A549 (cell line): ENCODE data around the gene GMDS. TPM values are rescaled to one million over a fixed set of nuclear protein-coding genes. Genes with fewer than 3 reads are reported as not detected.

Experiments
- ATAC-seq, 2 experiments: fragments of 200-7000 bp in 1 of 2; fragments of >200 bp in 1 of 2; cut with Nextera tagmentation in 1 of 2; cut with Tn5 transposase in 1 of 2; 3 replicates each; pipeline versions ENCODE4 v1.8.0 to v1.9.1; 2018 to 2020; ENCODE audit warnings: mild to moderate bottlenecking in 1 of 2, moderate library complexity in 1 of 2
- CTCF ChIA-PET: fragments of 300-600 bp; sonication (Branson Sonifier 250); formaldehyde crosslinking; extraction: SDS; loops from one replicate; lab custom pipeline; 2021; ENCODE audit warnings: antibody characterized with exemption, inconsistent platforms; lab: Yijun Ruan, JAX
- POLR2A ChIA-PET: fragments of 350-600 bp; formaldehyde crosslinking; extraction: SDS; loops from one replicate; lab custom pipeline; 2021; ENCODE audit warnings: antibody characterized with exemption, inconsistent platforms; lab: Yijun Ruan, JAX
- DNase-seq, 2 experiments: peaks; one replicate each; pipeline versions ENCODE4 v3.0.0 to v3.0.0-alpha.2; 2011 to 2016; ENCODE audit warnings: low read depth in 1 of 2, low spot score in 1 of 2
- FAIRE-seq: peaks from 2 replicates; lab custom pipeline; 2011; peaks lifted over from hg19 to GRCh38; lab: Jason Lieb, UNC
- H3K27ac ChIP-seq, 2 experiments: fragments of >200 bp; sonication (Bioruptor Twin); formaldehyde crosslinking; 3 replicates each; pipeline ENCODE4 v1.5.1; 2016 to 2017
- H3K4me1 ChIP-seq: fragments of >200 bp; sonication (Bioruptor Twin); formaldehyde crosslinking; 3 replicates; pipeline ENCODE4 v1.6.1; 2016
- H3K4me2 ChIP-seq: fragments of >200 bp; sonication (Bioruptor Twin); formaldehyde crosslinking; 3 replicates; pipeline ENCODE4 v1.6.1; 2016
- H3K4me3 ChIP-seq: fragments of >200 bp; sonication (Bioruptor Twin); formaldehyde crosslinking; 3 replicates; pipeline ENCODE4 v1.5.1; 2016
- H3K9me3 ChIP-seq: fragments of >200 bp; sonication (Bioruptor Twin); formaldehyde crosslinking; 3 replicates; pipeline ENCODE4 v1.6.1; 2016
- ATOH8 ChIP-seq: fragments of 250-450 bp; sonication (Bioruptor Pico); IDR thresholded peaks from 2 replicates; pipeline ENCODE4 v1.5.0; 2020; ENCODE audit warnings: low read depth, mild to moderate bottlenecking, moderate library complexity
- BHLHE40 ChIP-seq: IDR thresholded peaks from 2 replicates; pipeline ENCODE4 v1.6.1; 2012; ENCODE audit warnings: low read depth, low read length, inconsistent platforms
- CBX8 ChIP-seq: fragments of 200-600 bp; sonication (generic); IDR thresholded peaks from 2 replicates; pipeline ENCODE4 v1.6.1; 2016
- CEBPB ChIP-seq, 2 experiments: fragments of >200 bp in 1 of 2; sonication (Bioruptor Twin) in 1 of 2; formaldehyde crosslinking in 1 of 2; IDR thresholded peaks; 2 replicates each; pipeline ENCODE4 v1.6.1; 2012 to 2016
- CHD4 ChIP-seq: fragments of 200-600 bp; sonication (generic); IDR thresholded peaks from 2 replicates; pipeline ENCODE4 v1.6.1; 2016; ENCODE audit warnings: antibody characterized with exemption, mild to moderate bottlenecking, borderline replicate concordance
- CTCF ChIP-seq: fragments of >200 bp; sonication (Bioruptor Twin); formaldehyde crosslinking; IDR thresholded peaks from 3 replicates; pipeline ENCODE4 v1.5.1; 2016
- ELK1 ChIP-seq: fragments of 150-350 bp; IDR thresholded peaks from 2 replicates; pipeline ENCODE4 v1.6.1; 2014; ENCODE audit warnings: low read depth, mild to moderate bottlenecking, low read length
- FOSB ChIP-seq: fragments of 250-450 bp; sonication (Bioruptor Pico); IDR thresholded peaks from 2 replicates; pipeline ENCODE4 v1.5.0; 2020; ENCODE audit warnings: mild to moderate bottlenecking, moderate library complexity
- FOSL2 ChIP-seq, 2 experiments: fragments of 450-650 bp in 1 of 2; fragments of >200 bp in 1 of 2; sonication (Bioruptor Twin) in 1 of 2; formaldehyde crosslinking; IDR thresholded peaks; 2 replicates each; pipeline versions ENCODE4 v1.5.0 to v1.6.1; 2016 to 2020; ENCODE audit warnings: mild to moderate bottlenecking in 1 of 2, moderate library complexity in 1 of 2
- FOXS1 ChIP-seq: fragments of 250-450 bp; sonication (Bioruptor Pico); IDR thresholded peaks from 2 replicates; pipeline ENCODE4 v1.5.0; 2020; ENCODE audit warnings: mild to moderate bottlenecking, moderate library complexity
- GATA3 ChIP-seq: IDR thresholded peaks from 2 replicates; pipeline ENCODE4 v1.6.1; 2012; ENCODE audit warnings: borderline replicate concordance
- HDAC2 ChIP-seq: fragments of 200-600 bp; sonication (generic); IDR thresholded peaks from 2 replicates; pipeline ENCODE4 v1.6.1; 2016
- HES2 ChIP-seq: fragments of >200 bp; sonication (Bioruptor Twin); formaldehyde crosslinking; IDR thresholded peaks from 2 replicates; pipeline ENCODE4 v1.6.1; 2016
- HEYL ChIP-seq: fragments of 250-450 bp; sonication (Bioruptor Pico); IDR thresholded peaks from 2 replicates; pipeline ENCODE4 v1.8.0; 2021; ENCODE audit warnings: mild to moderate bottlenecking, moderate library complexity
- HOXB5 ChIP-seq: fragments of 250-450 bp; sonication (Bioruptor Pico); IDR thresholded peaks from 2 replicates; pipeline ENCODE4 v1.5.0; 2020; ENCODE audit warnings: mild to moderate bottlenecking, moderate library complexity
- KDM1A ChIP-seq: fragments of 200-600 bp; sonication (generic); IDR thresholded peaks from 2 replicates; pipeline ENCODE4 v1.6.1; 2016; ENCODE audit warnings: low read depth, mild to moderate bottlenecking
- MAFK ChIP-seq: fragments of 450-650 bp; IDR thresholded peaks from 2 replicates; pipeline ENCODE4 v1.6.1; 2014; ENCODE audit not compliant: partially characterized antibody
- MAX ChIP-seq: IDR thresholded peaks from 2 replicates; pipeline ENCODE4 v1.6.1; 2012
- NFE2L2 ChIP-seq: fragments of 150-350 bp; conservative IDR thresholded peaks from 2 replicates; pipeline ENCODE4 v1.6.1; 2014; ENCODE audit warnings: low read length
- NPAS2 ChIP-seq: fragments of 250-450 bp; sonication (Bioruptor Pico); IDR thresholded peaks from 2 replicates; pipeline ENCODE4 v1.8.0; 2022; ENCODE audit warnings: mild to moderate bottlenecking, moderate library complexity, borderline replicate concordance
- PBX3 ChIP-seq: IDR thresholded peaks from 2 replicates; pipeline ENCODE4 v1.6.1; 2012
- PHF8 ChIP-seq: fragments of 200-600 bp; sonication (generic); IDR thresholded peaks from 2 replicates; pipeline ENCODE4 v1.6.1; 2016; ENCODE audit warnings: low read depth, mild to moderate bottlenecking, antibody characterized with exemption, moderate library complexity, borderline replicate concordance
- POLR2A ChIP-seq: IDR thresholded peaks from 2 replicates; pipeline ENCODE4 v1.6.1; 2012; ENCODE audit warnings: mild to moderate bottlenecking, low read length
- RAD21 ChIP-seq, 2 experiments: fragments of >200 bp in 1 of 2; sonication (Bioruptor Twin) in 1 of 2; formaldehyde crosslinking in 1 of 2; IDR thresholded peaks in 1 of 2; conservative IDR thresholded peaks in 1 of 2; 2 replicates in 1 of 2; 3 replicates in 1 of 2; pipeline ENCODE4 v1.6.1; 2012 to 2018; ENCODE audit warnings: inconsistent platforms in 1 of 2
- SMC3 ChIP-seq: fragments of >200 bp; sonication (Bioruptor Twin); formaldehyde crosslinking; IDR thresholded peaks from 3 replicates; pipeline ENCODE4 v1.6.1; 2018; ENCODE audit warnings: inconsistent platforms
- TP53 ChIP-seq: fragments of 250-450 bp; sonication (Bioruptor Pico); IDR thresholded peaks from 2 replicates; pipeline ENCODE4 v1.5.0; 2021; ENCODE audit warnings: mild to moderate bottlenecking, moderate library complexity
- ZSCAN20 ChIP-seq: fragments of 250-450 bp; sonication (Bioruptor Pico); IDR thresholded peaks from 2 replicates; pipeline ENCODE4 v1.8.0; 2022; ENCODE audit warnings: mild to moderate bottlenecking, moderate library complexity
- WGBS: methylation state at CpG from one replicate; pipeline ENCODE4 v1.1.6; 2017; ENCODE audit errors: missing lambda C conversion rate; 5-methylcytosine and 5-hydroxymethylcytosine counted together
- polyA plus RNA-seq, 4 experiments: library from polyadenylated mRNA; depleted of rRNA in 3 of 4; stranded (reverse); fragments of >200 nt; fragmentation: RNase III in 1 of 4; extraction: RNeasy Plus Mini Kit Qiagen cat#74134 plus additional on column Dnase treatment in 1 of 4; gene quantifications; 2 replicates in 3 of 4; 3 replicates in 1 of 4; pipeline ENCODE4 v1.2.3, GENCODE V29; 2011 to 2017

Gene GMDS
- polyA plus RNA-seq, 2 of the 4 experiments (the other 2 are of a cell fraction) = 9.9 to 12.4 TPM

GRCh38 chr6:1789092-1789491 lies 456.3 kb downstream of the GMDS start:
- DNase-seq (no peak), FAIRE-seq (no peak), ATAC-seq (no peak)
- whole genome bisulfite sequencing = 78% methylated on average over 4 of the region's 4 CpGs
- no peaks in the 10 kb centered on the region for H3K4me1 ChIP-seq
- CTCF ChIA-PET = no interaction called here
- TF ChIP-seq KDM1A (no peak), ATOH8 (CRISPR knock-in tag) (no peak), CHD4 (no peak), BHLHE40 (no peak), ELK1 (no peak)
- no peak overlapping the region for H3K4me2 ChIP-seq
- no peak overlapping the region for H3K27ac ChIP-seq
- no peaks in the 10 kb centered on the region for H3K9me3 ChIP-seq
- POLR2A ChIA-PET = no interaction called here
- no peak overlapping the region for H3K4me3 ChIP-seq

- WGBS = 78% methylated on average over 8 of the region's 8 CpGs
- DNase-seq (no peak), ATAC-seq (no peak), FAIRE-seq (no peak)
- H3K4me3 ChIP-seq = no peak overlapping the region
- POLR2A ChIA-PET = no interaction called here
- no peaks in the 10 kb centered on the region for H3K9me3 ChIP-seq
- H3K4me2 ChIP-seq = no peak overlapping the region
- CTCF ChIA-PET = no interaction called here
- H3K4me1 ChIP-seq = no peaks in the 10 kb centered on the region
- TF ChIP-seq NFE2L2 = no peak
- no peak for TF ChIP-seq FOXS1
- TF ChIP-seq MAFK = no peak
- TF ChIP-seq HES2 = no peak
- TF ChIP-seq SMC3 = no peak
- TF ChIP-seq CEBPB (IDR thresholded peaks at IDR 0.05) = no peak
- TF ChIP-seq PHF8 = no peak
- no peak for TF ChIP-seq NPAS2
- no peak for TF ChIP-seq HOXB5 (CRISPR knock-in tag)
- TF ChIP-seq POLR2A = no peak
- TF ChIP-seq FOSB (CRISPR knock-in tag) = no peak
- TF ChIP-seq HEYL (CRISPR knock-in tag) = no peak
- no peak for TF ChIP-seq MAX
- no peak for TF ChIP-seq GATA3
- TF ChIP-seq, all 56 proteins: peak for 0
- no peak overlapping the region for H3K27ac ChIP-seq
Observed at GRCh38 chr6:1787894-1788293, 457.5 kb downstream of the GMDS start.

- no peaks in the 10 kb centered on the region for H3K4me1 ChIP-seq
- DNase-seq = no peak
- 86% methylated on average over 13 of the region's 15 CpGs for WGBS
- no peak overlapping the region for H3K27ac ChIP-seq
- no peaks in the 10 kb centered on the region for H3K9me3 ChIP-seq
- FAIRE-seq = no peak
- H3K4me2 ChIP-seq = no peak overlapping the region
- no peak for ATAC-seq
- CTCF ChIA-PET = interaction anchor here (0.6 kb wide), 1 partner anchor 23 kb away, joined by 3 read pairs; no protein-coding TSS in a partner anchor
- POLR2A ChIA-PET = no interaction called here
- H3K4me3 ChIP-seq = no peak overlapping the region
- TF ChIP-seq RAD21 (conservative IDR thresholded peaks at IDR 0.05 in 1 of 2, IDR thresholded peaks at IDR 0.05 in 1 of 2) (no peak), PBX3 (no peak), NPAS2 (no peak), HDAC2 (no peak), HEYL (CRISPR knock-in tag) (no peak), CTCF (no peak), FOSL2 (IDR thresholded peaks at IDR 0.05) (no peak), FOSL2 (CRISPR knock-in tag; IDR thresholded peaks at IDR 0.05) (no peak), CBX8 (no peak), POLR2A (no peak), FOSB (CRISPR knock-in tag) (no peak), ELK1 (no peak), ZSCAN20 (CRISPR knock-in tag) (no peak), TP53 (CRISPR knock-in tag) (no peak), KDM1A (no peak)
Observed at GRCh38 chr6:1786455-1787453, 458.7 kb downstream of the GMDS start.
